GM21367 (cell line): ENCODE measurements around the gene BPIFB4.
"Not testable (repeated sequence)": the region's sequence is repeated elsewhere in the genome, so short reads cannot be mapped to it uniquely, and the experiment has no call there.

Experiments
- ATAC-seq: cut with Tn5 transposase; IDR thresholded peaks from one replicate; pipeline ENCODE4 v1.9.1; 2021; ENCODE audit not compliant: unreplicated experiment

The BPIFB4 gene

DNA sequence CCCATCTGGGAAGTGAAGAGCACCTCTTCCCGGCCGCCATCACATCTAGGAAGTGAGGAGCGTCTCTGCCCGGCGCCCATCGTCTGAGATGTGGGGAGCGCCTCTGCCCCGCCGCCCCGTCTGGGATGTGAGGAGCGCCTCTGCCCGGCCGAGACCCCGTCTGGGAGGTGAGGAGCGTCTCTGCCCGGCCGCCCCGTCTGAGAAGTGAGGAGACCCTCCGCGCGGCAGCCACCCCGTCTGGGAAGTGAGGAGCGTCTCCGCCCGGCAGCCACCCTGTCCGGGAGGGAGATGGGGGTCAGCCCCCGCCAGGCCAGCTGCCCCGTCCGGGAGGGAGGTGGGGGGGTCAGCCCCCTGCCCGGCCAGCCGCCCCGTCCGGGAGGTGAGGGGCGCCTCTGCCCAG, 36.1 kb downstream of the BPIFB4 start:
- not testable (repeated sequence) for ATAC-seq

- no peak for ATAC-seq
Observed at GRCh38 chr20:33119725-33120720, 40.6 kb downstream of the BPIFB4 start.

- no peak for ATAC-seq
Observed at GRCh38 chr20:33120934-33121333, 41.5 kb downstream of the BPIFB4 start.

- not testable (repeated sequence) for ATAC-seq
Observed at GRCh38 chr20:33122297-33122696, 42.9 kb downstream of the BPIFB4 start.

DNA sequence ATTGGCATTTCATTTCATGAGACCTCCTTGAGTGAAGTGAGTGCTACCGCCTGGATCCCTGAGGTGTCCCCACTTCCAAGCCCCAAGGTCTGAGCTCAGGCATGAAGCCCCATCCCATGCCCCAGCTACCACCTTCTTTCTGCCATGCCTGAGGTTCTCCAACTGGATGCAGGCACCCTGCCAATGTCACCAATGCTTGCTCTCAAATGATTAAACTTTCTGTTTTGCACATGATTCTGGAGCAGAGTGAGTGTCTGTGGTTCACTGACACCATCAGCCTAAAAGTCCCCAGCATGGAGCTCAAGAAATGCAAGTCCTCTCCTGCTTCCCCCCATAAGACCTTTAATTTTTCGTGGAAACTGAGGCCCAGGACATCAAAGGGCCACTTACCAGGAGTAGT, 44.8 kb downstream of the BPIFB4 start:
- ATAC-seq, result no peak

DNA sequence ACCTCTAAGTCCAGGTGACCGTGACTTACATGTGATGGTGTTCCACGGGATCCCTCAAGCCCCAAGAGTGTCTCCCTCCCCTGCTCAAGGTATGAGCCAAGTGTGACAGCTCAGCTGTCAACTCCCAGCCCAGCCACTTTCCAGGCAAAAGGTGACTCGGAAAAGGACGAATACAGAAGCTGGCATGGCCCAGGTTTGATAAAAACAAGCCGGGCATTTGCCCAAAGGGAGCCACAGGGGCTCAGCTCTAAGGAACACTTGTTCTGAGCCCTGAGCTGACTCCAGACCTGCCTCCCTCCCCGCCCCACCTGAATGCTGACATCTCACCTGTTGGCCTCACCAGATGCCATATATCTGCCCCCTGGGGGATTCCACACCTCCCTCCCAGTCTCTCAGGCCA, 45.6 kb downstream of the BPIFB4 start:
- ATAC-seq, result no peak

DNA sequence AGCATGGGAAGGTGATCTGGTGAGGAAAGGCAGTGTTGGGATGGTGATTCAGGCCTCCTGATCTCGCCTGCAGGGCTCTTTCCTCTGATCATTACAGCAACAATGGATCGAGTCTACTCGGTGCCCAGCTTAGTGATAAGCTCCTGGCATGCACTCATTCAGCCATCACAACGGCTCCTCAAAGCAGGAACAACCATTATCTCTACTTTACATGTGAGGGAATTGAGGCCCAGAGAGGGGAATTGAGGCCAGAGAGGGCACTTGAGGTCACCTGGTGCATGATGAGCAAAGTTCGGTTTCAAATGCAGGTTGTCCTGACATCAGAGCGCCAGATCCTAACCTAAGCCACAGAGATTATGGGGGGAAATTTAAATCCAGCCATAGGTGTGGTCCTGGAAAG, 46.5 kb downstream of the BPIFB4 start:
- no peak for ATAC-seq

- no peak for ATAC-seq
Observed at GRCh38 chr20:33127422-33128097, 48.1 kb downstream of the BPIFB4 start.

DNA sequence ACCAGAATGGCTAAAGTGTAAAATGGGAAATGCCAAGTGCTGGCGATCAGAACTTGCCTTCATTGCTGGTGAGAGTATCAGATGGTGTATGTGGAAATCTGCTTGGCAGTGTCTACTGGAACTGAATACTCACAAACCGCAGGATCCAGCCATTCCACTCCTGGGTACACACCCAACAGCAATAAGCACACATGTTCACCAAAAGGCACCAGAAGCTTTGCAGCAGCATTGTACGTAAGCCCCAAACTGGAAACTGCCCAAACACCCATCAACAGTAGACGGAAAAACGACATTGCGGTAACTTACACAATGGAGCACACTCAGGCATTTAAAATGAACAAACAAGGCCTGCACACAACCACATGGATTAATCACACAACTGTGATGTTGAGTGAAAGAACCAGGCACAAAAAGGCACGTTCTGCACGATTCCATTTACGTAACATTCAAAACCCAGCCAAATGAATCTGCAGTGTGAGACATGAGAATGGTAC, 51.2 kb downstream of the BPIFB4 start:
- ATAC-seq, result no peak

DNA sequence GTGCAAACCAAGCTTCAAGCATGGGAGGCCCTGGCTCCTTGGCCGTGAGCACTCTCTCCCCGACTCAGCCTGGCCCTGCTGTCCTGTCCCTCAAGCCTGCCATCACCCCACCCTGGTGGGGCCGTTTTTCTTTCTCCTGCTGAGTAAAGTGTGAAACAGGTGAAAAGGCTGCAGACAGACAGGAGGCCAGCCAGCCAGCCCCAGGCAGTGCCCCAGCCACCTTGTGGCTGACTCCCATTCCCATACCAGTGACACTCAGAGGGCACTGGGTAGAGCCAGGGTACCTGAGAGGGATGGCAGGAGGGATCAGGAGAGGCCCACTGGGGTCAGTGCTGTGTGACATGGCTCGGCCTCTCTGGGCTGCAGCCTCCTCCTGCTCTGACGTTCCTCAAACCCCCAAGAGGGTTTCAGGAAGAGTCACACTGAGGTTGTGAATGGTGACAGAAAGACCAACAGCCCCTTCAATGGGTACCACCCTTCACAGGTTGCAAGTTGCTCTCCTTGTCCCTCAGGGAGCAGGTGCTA, 52.6 kb downstream of the BPIFB4 start:
- no peak for ATAC-seq

- no peak for ATAC-seq
Observed at GRCh38 chr20:33132513-33133372, 53.3 kb downstream of the BPIFB4 start.

- no peak for ATAC-seq
Observed at GRCh38 chr20:33133373-33133941, 54.0 kb downstream of the BPIFB4 start.

DNA sequence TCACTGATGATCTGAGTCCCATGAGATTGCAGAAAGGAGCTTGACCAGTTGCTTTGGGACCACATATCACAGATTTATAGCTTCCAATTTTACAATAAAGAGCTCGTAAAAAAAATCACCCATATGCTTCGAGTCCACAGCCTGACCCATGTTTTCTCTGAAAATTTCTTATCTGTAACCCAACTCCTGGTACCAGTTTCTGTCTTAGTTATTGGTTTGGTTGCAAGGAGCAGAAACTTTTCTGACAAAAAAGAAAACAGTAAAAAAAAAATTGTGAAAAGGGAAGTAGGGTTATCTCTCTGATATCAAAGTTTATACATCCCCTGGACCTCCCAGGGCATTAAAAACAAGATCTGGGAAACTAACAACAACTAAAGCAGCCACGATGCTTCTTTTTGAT, 57.8 kb downstream of the BPIFB4 start:
- no peak for ATAC-seq

DNA sequence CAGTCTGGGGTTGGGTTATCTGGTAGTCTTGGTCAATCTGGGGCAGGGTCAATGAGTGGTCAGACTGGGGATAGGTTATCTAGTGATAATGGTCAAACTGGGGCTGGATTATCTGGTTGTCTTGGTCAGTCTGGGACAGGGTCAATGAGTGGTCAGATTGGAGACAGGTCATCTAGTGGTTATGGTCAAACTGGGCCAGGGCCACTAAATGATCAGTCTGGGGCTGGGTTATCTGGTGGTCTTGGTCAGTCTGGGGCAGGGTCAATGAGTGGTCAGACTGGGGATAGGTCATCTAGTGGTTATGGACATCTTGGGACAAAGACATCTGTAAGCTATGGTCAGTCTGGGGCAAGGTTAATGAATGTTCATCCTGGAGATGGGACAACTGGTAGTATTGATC, 60.0 kb downstream of the BPIFB4 start:
- ATAC-seq, result no peak

DNA sequence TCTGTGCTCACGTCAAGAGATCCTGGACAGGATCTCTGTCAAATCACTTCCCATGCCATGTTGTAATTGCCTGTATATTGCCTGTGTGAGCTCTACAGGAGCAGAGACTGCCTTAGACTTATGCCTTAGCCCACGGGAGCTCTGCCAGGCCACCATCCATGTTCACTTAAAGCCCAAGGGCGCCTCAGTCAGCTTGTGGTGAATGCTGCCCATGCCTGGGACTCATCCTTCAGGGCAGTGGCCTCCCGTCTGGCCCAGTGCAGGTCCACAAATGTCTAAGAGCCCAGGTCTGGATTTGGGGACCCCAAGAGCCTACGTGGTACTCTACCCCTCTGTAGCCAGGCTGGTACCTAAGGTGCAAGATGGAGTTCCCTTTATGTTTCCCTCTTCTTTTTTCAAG, 66.1 kb downstream of the BPIFB4 start:
- no peak for ATAC-seq

GRCh38 chr20:33147299-33147698, 67.9 kb downstream of the BPIFB4 start:
- no peak for ATAC-seq

- ATAC-seq, result no peak
Observed at GRCh38 chr20:33148040-33148439, 68.6 kb downstream of the BPIFB4 start.

GRCh38 chr20:33154252-33154651, 74.8 kb downstream of the BPIFB4 start:
- no peak for ATAC-seq

GRCh38 chr20:33158637-33159385, 79.4 kb downstream of the BPIFB4 start:
- no peak for ATAC-seq

DNA sequence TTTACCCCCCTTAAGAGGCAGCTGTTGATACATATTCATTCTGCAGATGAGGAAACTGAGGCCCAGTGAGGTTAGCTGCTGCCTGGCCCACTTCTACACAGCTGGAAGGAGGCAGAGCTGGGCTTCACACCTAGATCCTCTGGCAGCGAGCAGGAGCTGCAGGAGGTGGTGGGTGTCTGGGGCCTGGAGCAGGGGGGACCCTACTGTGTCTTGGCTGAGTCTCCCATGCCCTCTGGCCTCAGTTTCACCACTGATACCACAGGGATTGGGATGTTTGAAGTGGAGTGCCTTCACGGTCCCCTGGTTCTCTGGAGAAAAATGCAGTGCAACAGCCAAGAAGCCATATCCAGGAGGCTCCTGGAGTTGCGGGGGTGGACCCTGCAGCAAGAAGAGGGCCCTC, 80.3 kb downstream of the BPIFB4 start:
- no peak for ATAC-seq
